Spleen (tissue), 7 donors: Measurements from ENCODE around the gene ALKBH6.

Experiments
- CTCF ChIP-seq, 11 experiments: fragments of 200-600 bp in 7 of 11; fragments of 450-650 bp in 4 of 11; sonication (generic) in 4 of 11; IDR thresholded peaks in 8 of 11; conservative IDR thresholded peaks in 3 of 11; 1 replicate in 7 of 11; 2 replicates in 4 of 11; pipeline versions ENCODE4 v1.4.0 to v1.8.0; 2016 to 2021; ENCODE audit warnings: antibody characterized with exemption in 11 of 11, inconsistent platforms in 4 of 11, mild to moderate bottlenecking in 1 of 11
- POLR2A ChIP-seq, 3 donors: fragments of 450-650 bp; IDR thresholded peaks; one replicate each; pipeline ENCODE4 v1.5.1; 2017; ENCODE audit warnings: antibody characterized with exemption in 3 of 3, mild to moderate bottlenecking in 1 of 3
- POLR2AphosphoS5 ChIP-seq, 3 donors: sonication (generic); formaldehyde crosslinking; IDR thresholded peaks; one replicate each; pipeline ENCODE4 v1.5.1; 2017; ENCODE audit warnings: antibody characterized with exemption in 3 of 3
- donor health status: DM: no; HTN: no; CAD: no; lungs with moderate emphysema.
- donor health status: DM: no; HTN: no; CAD: no.
- donor health status: DM: no; HTN: no; CAD: no.

DNA sequence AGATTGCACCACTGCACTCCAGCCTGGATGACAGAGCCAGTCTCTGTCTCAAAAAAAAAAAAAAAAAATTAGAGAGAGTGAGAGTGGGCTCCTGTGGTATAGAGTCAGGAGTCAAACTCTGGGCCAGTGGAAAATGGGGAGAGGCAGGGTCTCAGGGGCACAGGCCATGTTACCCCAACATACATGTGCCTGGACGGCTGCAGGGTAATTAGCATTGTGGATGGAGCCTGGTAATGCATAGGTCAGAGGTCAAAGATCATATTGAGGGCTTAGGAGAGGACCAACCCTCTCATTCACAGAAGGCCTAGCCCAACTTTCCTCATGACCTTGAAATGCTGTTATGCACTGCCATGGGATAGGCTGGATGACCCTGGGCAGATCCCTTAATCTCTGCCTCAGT lies 11.5 kb upstream of the ALKBH6 start:
- TF ChIP-seq CTCF (IDR thresholded peaks at IDR 0.05 in 8 of 11, conservative IDR thresholded peaks at IDR 0.05 in 3 of 11) (no peak), POLR2A (IDR thresholded peaks at IDR 0.05) (no peak), POLR2AphosphoS5 (IDR thresholded peaks at IDR 0.05) (no peak)
